Lung (tissue), 12 donors: ENCODE data around the gene CAP2. TPM values are rescaled to one million over a fixed set of nuclear protein-coding genes. Genes with fewer than 3 reads are reported as not detected.

Experiments
- ATAC-seq: fragments of 200-7000 bp; cut with Tn5 transposase; one replicate; pipeline ENCODE4 v1.9.1; 2020; ENCODE audit warnings: moderate number of reproducible peaks; ENCODE audit not compliant: insufficient read depth, low FRiP score
- DNase-seq, 3 donors: peaks; one replicate each; pipeline ENCODE4 v3.0.0-alpha.2; 2013 to 2017
- H3K27ac ChIP-seq, 2 donors: one replicate each; pipeline ENCODE4 v1.5.1; 2013; ENCODE audit warnings: mild to moderate bottlenecking in 2 of 2, moderate library complexity in 2 of 2, control low read depth in 1 of 2, inconsistent platforms in 1 of 2, low read depth in 1 of 2, low read length in 1 of 2
- H3K27me3 ChIP-seq, 3 donors: one replicate each; pipeline ENCODE4 v1.5.1; 2013; ENCODE audit warnings: low read length in 2 of 3; ENCODE audit not compliant: control insufficient read depth in 3 of 3, insufficient read depth in 3 of 3
- H3K36me3 ChIP-seq, 4 donors: one replicate each; pipeline ENCODE4 v1.5.1; 2013; ENCODE audit warnings: low read length in 4 of 4, mild to moderate bottlenecking in 1 of 4, moderate library complexity in 1 of 4; ENCODE audit not compliant: control insufficient read depth in 4 of 4, insufficient read depth in 4 of 4
- H3K4me1 ChIP-seq, 5 donors: one replicate each; pipeline ENCODE4 v1.5.1; 2013; ENCODE audit warnings: low read length in 5 of 5, mild to moderate bottlenecking in 2 of 5, moderate library complexity in 1 of 5; ENCODE audit not compliant: control insufficient read depth in 5 of 5, insufficient read depth in 5 of 5
- H3K4me3 ChIP-seq: one replicate; pipeline ENCODE4 v1.5.1; 2013; ENCODE audit warnings: mild to moderate bottlenecking, control low read depth, moderate library complexity
- H3K9ac ChIP-seq, 2 donors: one replicate each; pipeline ENCODE4 v1.5.1; 2013; ENCODE audit warnings: low read length in 2 of 2, control low read depth in 1 of 2; ENCODE audit not compliant: insufficient read depth in 1 of 2
- H3K9me3 ChIP-seq, 4 donors: one replicate each; pipeline ENCODE4 v1.5.1; 2013; ENCODE audit warnings: low read length in 3 of 4, mild to moderate bottlenecking in 1 of 4, moderate library complexity in 1 of 4; ENCODE audit not compliant: control insufficient read depth in 4 of 4, insufficient read depth in 3 of 4
- WGBS, 2 donors: extraction: QIAGEN DNeasy Blood & Tissue Kit; methylation state at CpG; one replicate each; pipeline ENCODE4 v1.1.7; 2013; 5-methylcytosine and 5-hydroxymethylcytosine counted together
- polyA plus RNA-seq, 2 donors: library from polyadenylated mRNA; stranded (reverse); fragments of 200-250 nt; gene quantifications; one replicate each; pipeline ENCODE4 v1.2.1, GENCODE V29; 2013
- total RNA-seq, 2 donors: library from RNA; depleted of rRNA in 1 of 2; stranded (reverse); fragments of >200 nt in 1 of 2; gene quantifications; one replicate each; pipeline ENCODE4 v1.2.1, GENCODE V29; 2014 to 2021
- TF ChIP-seq, protein P1 (sequence below): IDR thresholded peaks from 2 replicates; pipeline ENCODE4 v1.5.1; 2012; ENCODE audit warnings: mild to moderate bottlenecking; ENCODE audit errors: control extremely low read depth, extremely low read depth
- donor health status: control.
- donor health status: control.
- donor health status: Bipolar disorder and iron deficiency.
- donor health status: healthy.
- donor health status: DM: yes; HTN: yes; CAD: no.

The CAP2 gene
- total and polyA plus RNA-seq, 4 donors = 2.0 to 5.7 (median 3.4) TPM

DNA sequence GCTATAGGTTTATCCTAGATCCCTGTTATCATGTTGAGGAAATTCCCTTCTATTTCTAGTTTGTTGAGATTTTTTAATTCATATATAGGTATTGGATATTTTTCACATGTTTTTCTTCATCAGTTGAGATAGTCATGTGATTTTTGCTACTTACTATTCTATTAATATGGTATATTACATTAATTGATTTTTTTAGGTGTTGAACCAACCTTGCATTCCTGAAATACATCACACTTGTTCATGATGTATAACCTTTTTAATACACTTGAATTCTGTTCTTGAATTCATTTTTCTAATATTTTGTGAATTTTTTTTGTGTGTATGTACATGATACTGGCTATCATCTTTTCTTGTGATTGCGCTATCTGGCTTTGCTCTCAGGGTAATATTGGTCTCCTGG is 25.5 kb upstream of the CAP2 start:
- Histone ChIP-seq H3K4me3 (no peak overlapping the region), H3K27me3 (no peaks in the 10 kb centered on the region), H3K27ac (no peak overlapping the region), H3K4me1 (no peaks in the 10 kb centered on the region), H3K9ac (no peak overlapping the region), H3K36me3 (no peaks in the 10 kb centered on the region), H3K9me3 (peaks cover 0 to 5% (median 1%) of the 10 kb centered on the region in 4 donors)
- ATAC-seq = no peak
- TF ChIP-seq, protein P1, sequence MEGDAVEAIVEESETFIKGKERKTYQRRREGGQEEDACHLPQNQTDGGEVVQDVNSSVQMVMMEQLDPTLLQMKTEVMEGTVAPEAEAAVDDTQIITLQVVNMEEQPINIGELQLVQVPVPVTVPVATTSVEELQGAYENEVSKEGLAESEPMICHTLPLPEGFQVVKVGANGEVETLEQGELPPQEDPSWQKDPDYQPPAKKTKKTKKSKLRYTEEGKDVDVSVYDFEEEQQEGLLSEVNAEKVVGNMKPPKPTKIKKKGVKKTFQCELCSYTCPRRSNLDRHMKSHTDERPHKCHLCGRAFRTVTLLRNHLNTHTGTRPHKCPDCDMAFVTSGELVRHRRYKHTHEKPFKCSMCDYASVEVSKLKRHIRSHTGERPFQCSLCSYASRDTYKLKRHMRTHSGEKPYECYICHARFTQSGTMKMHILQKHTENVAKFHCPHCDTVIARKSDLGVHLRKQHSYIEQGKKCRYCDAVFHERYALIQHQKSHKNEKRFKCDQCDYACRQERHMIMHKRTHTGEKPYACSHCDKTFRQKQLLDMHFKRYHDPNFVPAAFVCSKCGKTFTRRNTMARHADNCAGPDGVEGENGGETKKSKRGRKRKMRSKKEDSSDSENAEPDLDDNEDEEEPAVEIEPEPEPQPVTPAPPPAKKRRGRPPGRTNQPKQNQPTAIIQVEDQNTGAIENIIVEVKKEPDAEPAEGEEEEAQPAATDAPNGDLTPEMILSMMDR = no peak
- 97 to 100% methylated on average over 1 of the region's 1 CpG for WGBS, 2 donors
- no peak for DNase-seq

DNA sequence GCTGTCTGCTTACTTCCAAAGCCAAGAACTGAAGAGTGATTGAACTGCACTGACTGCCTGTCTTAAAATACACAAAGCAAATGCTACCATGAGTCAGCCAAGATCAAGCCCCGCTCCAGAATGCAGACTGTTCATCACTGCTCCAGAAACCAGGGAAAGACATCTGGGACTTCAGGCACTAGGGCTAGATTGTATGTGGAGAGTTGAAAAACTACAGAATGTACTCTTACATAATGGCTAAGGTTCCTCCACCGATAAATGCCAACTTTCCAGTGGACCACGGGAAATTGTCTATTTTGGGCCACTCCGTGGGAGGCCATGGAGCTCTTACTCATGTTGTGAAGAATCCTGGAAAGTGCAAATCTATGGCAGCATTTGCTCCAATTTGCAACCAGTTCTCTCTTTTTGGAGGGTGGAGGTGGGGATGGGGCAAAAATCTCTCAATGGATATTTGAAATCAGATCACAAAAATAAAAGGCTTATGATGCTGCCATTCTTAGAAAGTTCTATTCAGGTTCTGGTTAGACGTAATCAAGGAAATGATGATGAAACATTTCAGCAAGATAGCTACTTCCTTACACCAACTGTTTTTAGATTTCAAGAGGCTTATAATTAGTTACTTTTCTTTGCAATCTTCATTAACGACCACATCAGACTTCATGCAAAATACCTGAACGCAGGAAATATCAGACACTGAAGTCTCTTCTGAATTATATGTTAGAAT is 11.8 kb upstream of the CAP2 start:
- 39 to 64% methylated on average over 7 of the region's 7 CpGs for WGBS, 2 donors
- ATAC-seq = no peak
- no peaks in the 10 kb centered on the region for H3K27me3 ChIP-seq
- no peaks in the 10 kb centered on the region for H3K9me3 ChIP-seq
- no peaks in the 10 kb centered on the region for H3K36me3 ChIP-seq
- no peaks in the 10 kb centered on the region for H3K4me1 ChIP-seq
- TF ChIP-seq, protein P1 = no peak
- peak in 1 of 3 donors; percentile 58 for DNase-seq
- peak overlapping the region in 1 of 2 donors; percentile 6 for H3K27ac ChIP-seq
- no peak overlapping the region for H3K9ac ChIP-seq
- H3K4me3 ChIP-seq = no peak overlapping the region

DNA sequence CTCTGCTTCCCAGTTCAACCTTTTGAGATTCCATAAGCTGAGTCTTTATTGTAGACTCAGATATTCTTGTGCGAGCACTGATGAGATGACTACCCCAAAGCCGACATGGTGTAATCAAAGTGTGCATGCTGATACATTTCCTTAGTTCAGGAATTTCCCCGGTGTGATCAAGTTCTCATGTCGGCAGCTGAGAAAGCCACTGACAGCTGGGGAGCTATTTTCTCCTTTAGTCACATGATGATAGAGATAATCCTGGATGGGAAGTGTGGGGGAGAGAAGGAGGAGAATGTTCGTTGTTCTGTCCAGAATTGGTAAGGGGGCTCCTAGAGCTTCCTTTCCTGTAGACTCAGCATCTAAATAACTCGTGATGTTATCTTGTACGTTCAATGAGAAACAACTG is 7.7 kb upstream of the CAP2 start:
- WGBS, 2 donors = 70 to 74% methylated on average over 7 of the region's 7 CpGs
- Histone ChIP-seq H3K36me3 (no peaks in the 10 kb centered on the region), H3K27ac (no peak overlapping the region), H3K27me3 (peaks cover 0 to 2% (median 0%) of the 10 kb centered on the region in 3 donors), H3K4me3 (no peak overlapping the region), H3K9me3 (no peaks in the 10 kb centered on the region), H3K9ac (no peak overlapping the region), H3K4me1 (no peaks in the 10 kb centered on the region)
- TF ChIP-seq, protein P1 = no peak
- no peak for ATAC-seq
- DNase-seq = no peak
